Measurements from ENCODE around the gene MTA2.

MTA2 gene

GRCh38 chr11:62613291-62613778 lies 11.7 kb upstream of the MTA2 start:
- in situ Hi-C loops (cut with HindIII; ENCODE audit: low sequenced_read_pairs): no loop called here

GRCh38 chr11:62612366-62613290 lies 11.0 kb upstream of the MTA2 start, which contains the start of the genes EML3 and ROM1:
Gene EML3 (minus strand): TSS chr11:62612775. CDS start chr11:62612457, 318 bp downstream.
Gene ROM1 (plus strand): TSS chr11:62613257. CDS start chr11:62613282, 25 bp downstream.
- in situ Hi-C loops (cut with HindIII; ENCODE audit: low sequenced_read_pairs): no loop called here

- in situ Hi-C loops (cut with HindIII; ENCODE audit: low sequenced_read_pairs): no loop called here
Observed at GRCh38 chr11:62611705-62612365, 10.2 kb upstream of the MTA2 start.

GRCh38 chr11:62610814-62611704 lies 9.4 kb upstream of the MTA2 start:
- in situ Hi-C loops (cut with HindIII; ENCODE audit: low sequenced_read_pairs): no loop called here

GRCh38 chr11:62610403-62610802 lies 8.7 kb upstream of the MTA2 start:
- in situ Hi-C loops (cut with HindIII; ENCODE audit: low sequenced_read_pairs): no loop called here

GRCh38 chr11:62608776-62609175 lies 7.1 kb upstream of the MTA2 start:
- in situ Hi-C loops (cut with HindIII; ENCODE audit: low sequenced_read_pairs): no loop called here

GRCh38 chr11:62607714-62608113 lies 6.0 kb upstream of the MTA2 start:
- in situ Hi-C loops (cut with HindIII; ENCODE audit: low sequenced_read_pairs): no loop called here

GRCh38 chr11:62605902-62606301 lies 4.2 kb upstream of the MTA2 start:
- in situ Hi-C loops (cut with HindIII; ENCODE audit: low sequenced_read_pairs): no loop called here

- in situ Hi-C loops (cut with HindIII; ENCODE audit: low sequenced_read_pairs): no loop called here
Observed at GRCh38 chr11:62605467-62605866, 3.8 kb upstream of the MTA2 start.

- in situ Hi-C loops (cut with HindIII; ENCODE audit: low sequenced_read_pairs): no loop called here
Observed at GRCh38 chr11:62604460-62605120, 2.9 kb upstream of the MTA2 start.

GRCh38 chr11:62603776-62604299 lies 2.2 kb upstream of the MTA2 start:
- in situ Hi-C loops (cut with HindIII; ENCODE audit: low sequenced_read_pairs): no loop called here

GRCh38 chr11:62603072-62603408 lies 1.4 kb upstream of the MTA2 start:
- in situ Hi-C loops (cut with HindIII; ENCODE audit: low sequenced_read_pairs): no loop called here

GRCh38 chr11:62602141-62603071 lies 741 bp upstream of the MTA2 start:
- in situ Hi-C loops (cut with HindIII; ENCODE audit: low sequenced_read_pairs): no loop called here

GRCh38 chr11:62601122-62601371 lies 618 bp downstream of the MTA2 start:
- in situ Hi-C loops (cut with HindIII; ENCODE audit: low sequenced_read_pairs): no loop called here

GRCh38 chr11:62600367-62601121 lies 1.1 kb downstream of the MTA2 start:
- in situ Hi-C loops (cut with HindIII; ENCODE audit: low sequenced_read_pairs): no loop called here

- in situ Hi-C loops (cut with HindIII; ENCODE audit: low sequenced_read_pairs): no loop called here
Observed at GRCh38 chr11:62599901-62600300, 1.8 kb downstream of the MTA2 start.

GRCh38 chr11:62599069-62599696 lies 2.5 kb downstream of the MTA2 start:
- in situ Hi-C loops (cut with HindIII; ENCODE audit: low sequenced_read_pairs): no loop called here

GRCh38 chr11:62595124-62595523 lies 6.5 kb downstream of the MTA2 start:
- in situ Hi-C loops (cut with HindIII; ENCODE audit: low sequenced_read_pairs): no loop called here

All from DLD1 (cell line).